Neural crest cell (in vitro differentiated cells): Measurements from ENCODE around the gene GBX2. TPM values are rescaled to one million over a fixed set of nuclear protein-coding genes. Genes with fewer than 3 reads are reported as not detected.

Source experiments
- DNase-seq: peaks from one replicate; pipeline ENCODE4 v3.0.0; 2021; ENCODE audit warnings: low read depth, mixed read lengths, low spot score
- H3K27ac Mint-ChIP-seq: one replicate; pipeline ENCODE4 v1.8.0; 2021; ENCODE audit warnings: mild to moderate bottlenecking, mixed read lengths; ENCODE audit not compliant: unreplicated experiment
- H3K27me3 Mint-ChIP-seq: 2 replicates; pipeline ENCODE4 v1.8.0; 2021; ENCODE audit warnings: low read depth, mild to moderate bottlenecking, mixed read lengths
- H3K36me3 Mint-ChIP-seq: 2 replicates; pipeline ENCODE4 v1.8.0; 2021; ENCODE audit warnings: low read depth, mild to moderate bottlenecking, mixed read lengths
- H3K4me1 Mint-ChIP-seq: 2 replicates; pipeline ENCODE4 v1.8.0; 2021; ENCODE audit warnings: mixed read lengths
- H3K4me3 Mint-ChIP-seq: one replicate; pipeline ENCODE4 v1.8.0; 2021; ENCODE audit warnings: mild to moderate bottlenecking, mixed read lengths
- H3K9me3 Mint-ChIP-seq: 2 replicates; pipeline ENCODE4 v1.8.0; 2021; ENCODE audit warnings: mixed read lengths
- CTCF ChIP-seq: fragments of 200-600 bp; sonication (generic); conservative IDR thresholded peaks from 2 replicates; pipeline ENCODE4 v1.5.0; 2021; ENCODE audit warnings: antibody characterized with exemption, mild to moderate bottlenecking
- total RNA-seq: library from RNA; stranded (reverse); gene quantifications from 2 replicates; pipeline ENCODE4 v1.2.1, GENCODE V29; 2021

The GBX2 gene
- total RNA-seq, 1 donor from 2014 or later = 21.3 TPM

- H3K36me3 Mint-ChIP-seq = no peaks in the 10 kb centered on the region
- peaks cover 52% of the 10 kb centered on the region for H3K4me1 Mint-ChIP-seq
- H3K9me3 Mint-ChIP-seq = no peaks in the 10 kb centered on the region
- peak; percentile 59 for DNase-seq
- H3K27me3 Mint-ChIP-seq = peaks cover 72% of the 10 kb centered on the region
- H3K4me3 Mint-ChIP-seq = peak overlapping the region; percentile 91
- H3K27ac Mint-ChIP-seq = no peak overlapping the region
- no peak for TF ChIP-seq CTCF
These were observed 9.4 kb upstream of the GBX2 start for GRCh38 chr2:236177604-236177966.

GRCh38 chr2:236176951-236177350 is 8.8 kb upstream of the GBX2 start:
- Mint-ChIP-seq H3K9me3 (no peaks in the 10 kb centered on the region), H3K27me3 (peaks cover 77% of the 10 kb centered on the region), H3K4me1 (peaks cover 55% of the 10 kb centered on the region), H3K27ac (no peak overlapping the region), H3K36me3 (no peaks in the 10 kb centered on the region), H3K4me3 (peak overlapping the region; percentile 63)
- TF ChIP-seq CTCF = no peak
- DNase-seq = no peak

GRCh38 chr2:236176417-236176816 is 8.2 kb upstream of the GBX2 start:
- peaks cover 58% of the 10 kb centered on the region for H3K4me1 Mint-ChIP-seq
- no peak for DNase-seq
- H3K4me3 Mint-ChIP-seq = peak overlapping the region; percentile 63
- H3K27me3 Mint-ChIP-seq = peaks cover 82% of the 10 kb centered on the region
- no peaks in the 10 kb centered on the region for H3K9me3 Mint-ChIP-seq
- no peak overlapping the region for H3K27ac Mint-ChIP-seq
- peak; percentile 71 for TF ChIP-seq CTCF
- no peaks in the 10 kb centered on the region for H3K36me3 Mint-ChIP-seq

- TF ChIP-seq CTCF = no peak
- Mint-ChIP-seq H3K27me3 (peaks cover 86% of the 10 kb centered on the region), H3K27ac (no peak overlapping the region), H3K36me3 (no peaks in the 10 kb centered on the region), H3K4me3 (peak overlapping the region; percentile 32), H3K4me1 (peaks cover 61% of the 10 kb centered on the region), H3K9me3 (no peaks in the 10 kb centered on the region)
- no peak for DNase-seq
These were observed 7.5 kb upstream of the GBX2 start for GRCh38 chr2:236175548-236176150.

- DNase-seq = no peak
- Mint-ChIP-seq H3K4me3 (peak overlapping the region; percentile 60), H3K36me3 (no peaks in the 10 kb centered on the region), H3K27ac (no peak overlapping the region), H3K4me1 (peaks cover 66% of the 10 kb centered on the region), H3K27me3 (peaks cover 91% of the 10 kb centered on the region), H3K9me3 (no peaks in the 10 kb centered on the region)
- TF ChIP-seq CTCF = no peak
These were observed 5.8 kb upstream of the GBX2 start for GRCh38 chr2:236173729-236174607.
